Stomach (tissue), 9 donors: ENCODE data around the gene ZNHIT3. TPM values are rescaled to one million over a fixed set of nuclear protein-coding genes. Genes with fewer than 3 reads are reported as not detected.

Source experiments
- DNase-seq, 2 donors: peaks; one replicate each; pipeline versions ENCODE4 v3.0.0 to v3.0.0-alpha.2; 2013 to 2019
- H3K27ac ChIP-seq, 5 donors: fragments of 200-600 bp in 4 of 5; sonication (generic) in 4 of 5; one replicate each; pipeline ENCODE4 v1.5.1; 2013 to 2019; ENCODE audit warnings: mild to moderate bottlenecking in 1 of 5, moderate library complexity in 1 of 5
- H3K27me3 ChIP-seq, 3 donors: fragments of 200-600 bp; sonication (generic); one replicate each; pipeline ENCODE4 v1.5.1; 2017 to 2019; ENCODE audit warnings: mixed run types in 1 of 3
- H3K36me3 ChIP-seq, 4 donors: fragments of 200-600 bp; sonication (generic); 1 replicate in 3 of 4; 2 replicates in 1 of 4; pipeline ENCODE4 v1.5.1; 2016 to 2019
- H3K4me1 ChIP-seq, 4 donors: fragments of 200-600 bp; sonication (generic); one replicate each; pipeline ENCODE4 v1.5.1; 2016 to 2019
- H3K4me3 ChIP-seq, 4 donors: fragments of 200-600 bp; sonication (generic) in 3 of 4; one replicate each; pipeline ENCODE4 v1.5.1; 2016 to 2019; ENCODE audit warnings: mild to moderate bottlenecking in 1 of 4
- H3K9me3 ChIP-seq, 4 donors: fragments of 200-600 bp; sonication (generic); one replicate each; pipeline ENCODE4 v1.5.1; 2016 to 2019
- EP300 ChIP-seq: sonication (generic); formaldehyde crosslinking; IDR thresholded peaks from one replicate; pipeline ENCODE4 v1.6.1; 2017; ENCODE audit warnings: antibody characterized with exemption
- POLR2A ChIP-seq, 4 donors: fragments of 450-650 bp; IDR thresholded peaks; one replicate each; pipeline ENCODE4 v1.6.1; 2016; ENCODE audit warnings: antibody characterized with exemption in 4 of 4, control low read depth in 2 of 4, mild to moderate bottlenecking in 1 of 4, moderate library complexity in 1 of 4
- POLR2AphosphoS5 ChIP-seq, 3 donors: sonication (generic); formaldehyde crosslinking; IDR thresholded peaks; one replicate each; pipeline ENCODE4 v1.6.1; 2016; ENCODE audit warnings: antibody characterized with exemption in 3 of 3
- WGBS, 5 donors: extraction: QIAGEN DNeasy Blood & Tissue Kit in 3 of 5; methylation state at CpG; one replicate each; pipeline versions ENCODE4 v1.1.5 to v1.1.7; 2013 to 2018; 5-methylcytosine and 5-hydroxymethylcytosine counted together
- intact Hi-C: fragments of 100-400 bp; cut with DNase I; formaldehyde crosslinking; loops from one replicate; pipeline ENCODE4 v1.15.1; 2023; ENCODE audit warnings: low total_unique reads
- polyA plus RNA-seq, 3 donors: library from polyadenylated mRNA; stranded (reverse); fragments of 200-250 nt; gene quantifications; one replicate each; pipeline ENCODE4 v1.2.3, GENCODE V29; 2013
- total RNA-seq, 5 donors: library from RNA; depleted of rRNA; stranded (reverse); fragments of >200 nt; gene quantifications; one replicate each; pipeline versions ENCODE4 v1.1.0 to v1.2.3, GENCODE V29; 2014 to 2016
- TF ChIP-seq, protein P1 (sequence below), 7 experiments: fragments of 450-650 bp in 4 of 7; fragments of 200-600 bp in 3 of 7; sonication (generic) in 3 of 7; IDR thresholded peaks; one replicate each; pipeline ENCODE4 v1.5.1; 2016 to 2019; ENCODE audit warnings: antibody characterized with exemption in 7 of 7, control low read depth in 2 of 7, mild to moderate bottlenecking in 1 of 7
- donor health status: healthy with polysubstance abuse.
- donor health status: Bipolar disorder and iron deficiency.
- donor health status: healthy.

ZNHIT3 gene
- total and polyA plus RNA-seq, 8 donors, result 0.87 to 86.2 (median 31.9) TPM

DNA sequence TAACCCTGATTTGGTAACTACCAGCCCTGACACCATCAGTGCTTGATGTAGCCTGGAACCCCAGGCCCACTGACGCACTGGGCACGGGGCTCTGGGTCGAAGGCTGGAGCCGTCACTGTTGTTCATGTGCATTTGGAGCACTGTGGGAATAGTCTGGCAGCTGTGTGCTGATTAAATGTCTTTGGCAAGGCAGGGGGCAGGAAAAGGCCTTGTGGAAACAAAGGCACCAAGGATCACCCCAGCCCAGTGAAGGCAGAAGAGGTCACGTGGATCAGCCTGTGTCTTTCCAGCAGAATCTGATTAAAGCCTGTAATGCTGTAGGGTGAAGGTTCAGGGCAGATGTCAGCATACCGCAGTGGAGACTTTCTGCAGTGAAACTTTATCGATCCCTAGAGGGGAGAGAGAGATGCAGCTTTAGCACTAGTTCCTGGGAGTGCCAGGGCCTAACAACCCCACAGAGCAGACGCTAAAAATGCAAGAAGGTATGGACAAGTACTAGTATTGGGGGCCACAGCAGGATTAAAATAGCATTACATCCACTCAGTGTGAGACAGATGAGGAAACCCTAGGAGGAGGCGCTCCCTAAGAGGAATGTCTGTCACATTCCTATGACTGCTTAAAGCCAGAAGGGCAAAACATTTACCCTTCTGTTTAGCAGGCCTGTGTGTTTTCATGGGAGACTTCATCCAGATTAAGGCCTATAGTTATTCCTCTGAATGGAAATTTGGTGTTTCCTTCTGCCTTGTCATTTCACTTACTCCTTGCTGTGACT, 9.7 kb downstream of the ZNHIT3 start:
- WGBS, 5 donors, result 90 to 95% (median 92%) methylated on average over 9 of the region's 9 CpGs
- intact Hi-C loops, result no loop called here
- H3K4me1 ChIP-seq, result peaks cover 0 to 15% (median 9%) of the 10 kb centered on the region in 4 donors
- no peak overlapping the region for H3K4me3 ChIP-seq
- no peaks in the 10 kb centered on the region for H3K27me3 ChIP-seq
- no peak overlapping the region for H3K27ac ChIP-seq
- no peak for TF ChIP-seq EP300
- no peak for TF ChIP-seq POLR2AphosphoS5 (IDR thresholded peaks at IDR 0.05)
- no peak for TF ChIP-seq POLR2A (IDR thresholded peaks at IDR 0.05)
- TF ChIP-seq, protein P1, sequence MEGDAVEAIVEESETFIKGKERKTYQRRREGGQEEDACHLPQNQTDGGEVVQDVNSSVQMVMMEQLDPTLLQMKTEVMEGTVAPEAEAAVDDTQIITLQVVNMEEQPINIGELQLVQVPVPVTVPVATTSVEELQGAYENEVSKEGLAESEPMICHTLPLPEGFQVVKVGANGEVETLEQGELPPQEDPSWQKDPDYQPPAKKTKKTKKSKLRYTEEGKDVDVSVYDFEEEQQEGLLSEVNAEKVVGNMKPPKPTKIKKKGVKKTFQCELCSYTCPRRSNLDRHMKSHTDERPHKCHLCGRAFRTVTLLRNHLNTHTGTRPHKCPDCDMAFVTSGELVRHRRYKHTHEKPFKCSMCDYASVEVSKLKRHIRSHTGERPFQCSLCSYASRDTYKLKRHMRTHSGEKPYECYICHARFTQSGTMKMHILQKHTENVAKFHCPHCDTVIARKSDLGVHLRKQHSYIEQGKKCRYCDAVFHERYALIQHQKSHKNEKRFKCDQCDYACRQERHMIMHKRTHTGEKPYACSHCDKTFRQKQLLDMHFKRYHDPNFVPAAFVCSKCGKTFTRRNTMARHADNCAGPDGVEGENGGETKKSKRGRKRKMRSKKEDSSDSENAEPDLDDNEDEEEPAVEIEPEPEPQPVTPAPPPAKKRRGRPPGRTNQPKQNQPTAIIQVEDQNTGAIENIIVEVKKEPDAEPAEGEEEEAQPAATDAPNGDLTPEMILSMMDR (IDR thresholded peaks at IDR 0.05), result no peak
- DNase-seq, result no peak
- H3K9me3 ChIP-seq, result no peaks in the 10 kb centered on the region
- peaks cover 42 to 99% (median 92%) of the 10 kb centered on the region in 4 donors for H3K36me3 ChIP-seq

DNA sequence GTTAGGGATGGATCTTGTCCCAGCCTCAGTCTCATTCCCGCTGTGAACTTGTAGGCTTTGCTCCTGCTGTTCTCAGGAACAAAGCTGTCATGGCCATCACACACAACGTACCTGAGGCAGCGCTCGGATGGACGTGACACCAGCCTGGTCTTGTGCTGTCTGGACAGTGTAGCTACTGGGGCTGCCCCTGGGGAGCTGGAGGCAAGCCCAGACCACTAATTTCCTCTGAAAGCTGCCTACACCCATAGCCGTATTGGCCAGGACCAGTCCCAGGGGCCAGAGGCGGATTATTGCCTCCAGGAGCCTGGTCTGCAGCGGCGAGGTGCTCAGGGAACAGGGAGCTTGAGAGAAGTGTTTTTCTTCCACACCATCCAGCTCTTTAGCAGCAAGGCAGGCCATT, 11.7 kb downstream of the ZNHIT3 start:
- H3K4me1 ChIP-seq, result peaks cover 0 to 15% (median 9%) of the 10 kb centered on the region in 4 donors
- 84 to 96% (median 93%) methylated on average over 9 of the region's 9 CpGs for WGBS, 5 donors
- H3K4me3 ChIP-seq, result no peak overlapping the region
- intact Hi-C loops, result no loop called here
- no peak overlapping the region for H3K27ac ChIP-seq
- H3K27me3 ChIP-seq, result no peaks in the 10 kb centered on the region
- no peak for TF ChIP-seq POLR2AphosphoS5 (IDR thresholded peaks at IDR 0.05)
- no peak for TF ChIP-seq EP300
- no peak for TF ChIP-seq POLR2A (IDR thresholded peaks at IDR 0.05)
- TF ChIP-seq, protein P1 (IDR thresholded peaks at IDR 0.05), result no peak
- no peak for DNase-seq
- peaks cover 43 to 99% (median 92%) of the 10 kb centered on the region in 4 donors for H3K36me3 ChIP-seq
- H3K9me3 ChIP-seq, result no peaks in the 10 kb centered on the region

DNA sequence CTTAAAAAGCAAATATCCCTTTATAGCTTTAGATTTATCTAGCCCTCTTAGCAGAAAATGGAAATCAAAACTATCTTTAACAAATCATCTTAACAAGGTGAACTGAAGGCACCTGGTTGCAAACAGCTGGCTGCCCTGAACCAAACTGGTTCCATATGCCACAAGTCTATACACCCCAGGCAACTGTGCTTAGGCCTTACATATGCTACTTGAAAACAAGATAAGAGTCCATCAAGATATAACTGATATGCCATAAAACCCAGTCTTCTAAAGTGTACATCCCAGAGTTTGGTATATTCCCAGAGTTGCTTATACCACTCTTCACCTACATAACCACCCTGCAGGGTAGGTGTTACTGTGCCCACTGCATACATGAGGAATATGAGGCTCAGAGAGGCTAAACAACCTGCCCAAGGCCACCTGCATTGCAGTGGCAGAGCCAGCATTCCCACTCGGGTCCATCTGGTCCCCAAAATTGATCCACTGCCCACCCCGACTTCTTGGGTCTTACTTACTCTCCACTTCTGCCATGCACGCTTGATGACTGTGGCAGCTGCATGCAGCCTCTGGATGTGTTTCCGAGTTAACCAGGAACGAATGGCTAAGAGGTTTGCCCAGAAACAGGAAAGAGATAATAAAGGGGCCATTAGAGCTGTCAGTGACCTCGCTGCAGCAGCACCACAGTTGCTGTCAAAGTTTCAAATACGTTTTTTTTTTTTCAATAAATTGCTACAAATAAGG, 12.2 kb downstream of the ZNHIT3 start:
- WGBS, 5 donors, result 72 to 83% (median 79%) methylated on average over 7 of the region's 7 CpGs
- H3K36me3 ChIP-seq, result peaks cover 48 to 99% (median 92%) of the 10 kb centered on the region in 4 donors
- no peaks in the 10 kb centered on the region for H3K9me3 ChIP-seq
- no peak overlapping the region for H3K27ac ChIP-seq
- no peak overlapping the region for H3K4me3 ChIP-seq
- peaks cover 0 to 12% (median 9%) of the 10 kb centered on the region in 4 donors for H3K4me1 ChIP-seq
- no peak for DNase-seq
- intact Hi-C loops, result no loop called here
- TF ChIP-seq, protein P1 (IDR thresholded peaks at IDR 0.05), result no peak
- no peaks in the 10 kb centered on the region for H3K27me3 ChIP-seq

DNA sequence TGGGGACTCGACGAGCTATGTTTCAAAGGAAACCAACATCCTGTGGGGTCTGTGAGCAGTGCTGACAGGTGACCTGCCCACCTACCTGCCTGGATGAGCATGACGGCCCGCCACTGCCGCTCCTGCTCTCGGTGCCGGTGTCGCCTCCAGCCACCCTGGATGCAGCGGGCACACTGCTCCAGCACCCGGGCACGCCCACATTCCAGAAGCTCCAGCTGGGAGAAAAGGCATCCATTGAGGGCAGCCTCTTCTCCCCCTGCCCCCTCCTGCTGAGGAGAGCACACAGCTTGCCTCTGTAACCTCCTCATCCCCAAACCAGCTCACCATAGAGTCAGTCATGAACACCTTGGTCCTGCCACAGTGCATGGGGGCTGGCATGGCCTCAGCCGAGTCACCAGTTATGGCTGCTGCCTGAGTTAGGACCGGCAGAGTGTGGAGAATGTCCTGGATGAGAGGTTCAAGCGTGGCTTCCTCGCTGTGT, 14.3 kb downstream of the ZNHIT3 start:
- no peak for DNase-seq
- Histone ChIP-seq H3K4me3 (no peak overlapping the region), H3K9me3 (no peaks in the 10 kb centered on the region), H3K27ac (no peak overlapping the region), H3K27me3 (no peaks in the 10 kb centered on the region), H3K4me1 (no peaks in the 10 kb centered on the region), H3K36me3 (peaks cover 42 to 99% (median 92%) of the 10 kb centered on the region in 4 donors)
- WGBS, 5 donors, result 87 to 91% (median 88%) methylated on average over 8 to 15 of the region's 15 CpGs
- intact Hi-C loops, result no loop called here
- TF ChIP-seq, protein P1 (IDR thresholded peaks at IDR 0.05), result no peak
- TF ChIP-seq POLR2A (IDR thresholded peaks at IDR 0.05), result no peak
- TF ChIP-seq POLR2AphosphoS5 (IDR thresholded peaks at IDR 0.05), result no peak
- TF ChIP-seq EP300, result no peak
